Raji (cell line): ENCODE measurements around the gene NPFFR1.

Experiments
- POLR2A ChIP-seq: IDR thresholded peaks from 2 replicates; pipeline ENCODE4 v1.6.1; 2011; ENCODE audit warnings: low read depth, low read length, control low read depth; ENCODE audit not compliant: insufficient read depth

NPFFR1 gene

DNA sequence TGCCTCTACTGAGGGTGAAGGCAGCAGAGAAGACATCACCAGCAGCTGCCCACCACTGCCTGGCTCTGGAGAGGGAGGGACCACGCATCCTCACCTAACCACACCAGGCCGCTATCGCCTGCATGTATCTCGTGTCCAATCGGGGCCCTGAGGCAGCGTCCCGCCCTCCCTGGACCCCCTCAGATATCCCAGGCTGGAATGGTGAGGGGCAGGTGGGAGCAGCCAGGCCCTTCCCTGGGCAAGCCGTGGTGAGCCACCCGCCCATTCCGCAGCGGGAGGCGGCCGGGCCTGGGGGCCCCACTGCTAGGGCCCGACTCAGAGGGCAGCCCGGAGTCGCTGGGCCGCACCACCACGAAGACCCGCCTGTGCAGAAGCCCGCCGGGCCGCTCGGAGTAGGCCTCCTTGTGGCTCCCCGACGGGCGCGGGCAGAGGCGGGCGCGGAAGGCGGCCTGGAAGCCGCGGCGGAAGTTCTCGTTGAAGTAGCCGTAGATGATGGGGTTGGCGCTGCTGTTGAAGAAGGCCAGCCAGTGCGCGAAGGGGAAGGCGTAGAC, 29.0 kb downstream of the NPFFR1 start:
- TF ChIP-seq POLR2A = no peak

DNA sequence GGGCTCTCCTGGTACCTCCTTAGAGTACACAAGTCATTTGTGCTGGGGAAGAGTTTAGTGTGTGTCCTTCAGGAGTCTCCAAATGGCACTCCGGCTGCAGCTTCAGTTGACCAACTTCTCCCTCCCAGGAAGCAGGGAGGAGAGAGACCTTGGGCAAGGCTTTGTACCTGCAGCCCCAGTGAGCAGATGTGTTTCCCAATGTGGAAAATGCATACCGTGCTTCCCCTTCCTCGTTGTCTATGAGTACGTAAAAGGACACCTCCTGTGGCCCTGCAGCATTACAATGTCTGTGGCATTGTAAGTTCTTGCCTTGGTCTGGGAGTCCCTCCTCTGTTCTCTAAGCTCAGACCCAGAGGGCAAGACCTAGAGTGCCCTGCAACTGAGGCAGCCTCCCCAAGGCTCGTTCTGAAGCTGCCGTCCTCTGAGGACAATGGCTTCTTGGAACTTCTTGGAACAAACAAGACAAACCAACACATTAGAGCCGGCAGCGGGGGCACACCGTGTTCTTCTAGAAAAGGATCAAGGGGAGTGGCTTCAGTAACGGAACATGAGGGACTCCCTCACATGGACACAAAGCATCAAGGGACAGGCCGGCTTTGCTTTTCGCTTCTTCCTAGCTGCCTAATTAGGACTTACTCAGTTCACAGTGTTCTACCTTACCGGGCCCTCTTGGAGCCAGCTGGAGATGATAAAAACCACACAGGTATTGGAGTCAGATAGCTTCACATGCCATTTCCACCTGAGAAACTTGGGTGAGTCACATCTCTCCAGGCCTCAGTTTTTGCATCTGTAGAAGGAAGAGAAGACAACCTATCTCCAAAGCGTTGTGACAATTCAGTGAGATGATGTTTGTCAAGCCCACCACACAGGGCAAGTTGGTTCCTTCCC, 29.7 kb downstream of the NPFFR1 start:
- TF ChIP-seq POLR2A = no peak

DNA sequence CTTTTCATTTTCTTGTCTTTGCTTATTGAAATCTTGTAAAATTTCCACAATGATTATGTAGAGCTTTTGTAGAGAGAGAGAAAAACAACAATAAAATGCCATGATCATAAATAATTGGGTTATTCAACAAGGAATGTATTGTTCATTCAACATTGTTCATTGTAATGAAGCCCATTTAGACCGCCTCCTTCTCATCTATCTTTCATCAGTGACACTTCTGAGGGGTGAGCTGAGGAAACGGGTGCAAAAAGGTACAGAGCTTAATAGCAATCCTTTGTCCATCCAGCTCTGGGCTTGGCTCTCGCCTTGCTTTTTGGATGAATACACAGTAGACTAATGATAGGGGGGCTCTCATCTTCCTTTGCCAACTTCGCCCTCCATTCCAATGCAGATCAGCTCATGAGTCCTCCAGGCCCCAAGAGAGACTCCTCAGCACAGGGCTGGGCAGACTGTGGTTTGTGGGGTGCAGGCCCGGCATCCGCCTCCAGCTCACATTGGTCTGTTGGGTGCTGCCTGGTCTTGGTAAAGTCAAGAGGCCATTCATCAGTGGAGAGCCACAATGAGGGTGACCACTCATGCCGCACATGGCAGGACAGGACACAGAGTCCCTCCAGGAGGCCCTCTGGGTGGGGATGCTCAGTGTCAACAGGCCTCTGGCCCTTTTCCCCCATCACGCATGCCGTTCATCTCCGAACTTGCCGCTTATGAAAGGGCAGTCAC, 32.7 kb downstream of the NPFFR1 start:
- no peak for TF ChIP-seq POLR2A

DNA sequence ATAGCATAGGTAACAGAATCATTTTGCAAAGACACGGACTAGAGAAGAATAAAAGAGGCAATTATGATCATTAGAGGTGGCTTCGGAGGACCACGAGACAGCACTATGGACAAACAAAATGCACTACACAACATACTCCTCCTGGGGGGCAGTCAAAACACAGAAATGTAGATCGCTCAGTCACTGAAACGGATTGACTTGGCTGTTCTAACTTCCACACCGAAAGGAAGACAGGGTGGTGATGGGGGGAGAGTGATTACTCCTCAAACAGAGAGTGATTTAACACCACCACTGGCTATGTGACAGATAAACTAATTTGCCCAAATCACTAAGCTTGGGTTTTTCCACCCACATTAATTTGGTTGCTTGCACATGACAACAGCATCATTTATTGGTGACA, 36.4 kb downstream of the NPFFR1 start:
- TF ChIP-seq POLR2A = no peak

DNA sequence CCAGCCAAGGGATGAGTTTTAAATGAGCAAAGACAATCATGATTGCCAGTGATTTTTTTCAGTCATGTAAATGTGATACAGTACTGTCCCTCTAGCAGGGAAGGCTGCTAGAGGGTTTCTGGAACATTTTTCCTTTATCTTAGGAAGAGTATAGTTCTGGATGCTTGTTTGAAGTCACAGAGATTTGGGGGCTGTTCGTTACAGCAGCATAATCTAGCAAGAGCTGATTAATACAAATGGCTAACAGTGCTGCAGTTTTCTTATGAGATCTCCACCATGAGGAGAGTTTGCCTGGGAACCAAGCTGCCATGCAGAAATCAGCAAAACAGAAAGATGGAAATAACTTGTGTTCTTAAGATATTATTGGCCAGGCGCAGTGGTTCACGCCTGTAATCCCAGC, 42.7 kb downstream of the NPFFR1 start:
- no peak for TF ChIP-seq POLR2A

DNA sequence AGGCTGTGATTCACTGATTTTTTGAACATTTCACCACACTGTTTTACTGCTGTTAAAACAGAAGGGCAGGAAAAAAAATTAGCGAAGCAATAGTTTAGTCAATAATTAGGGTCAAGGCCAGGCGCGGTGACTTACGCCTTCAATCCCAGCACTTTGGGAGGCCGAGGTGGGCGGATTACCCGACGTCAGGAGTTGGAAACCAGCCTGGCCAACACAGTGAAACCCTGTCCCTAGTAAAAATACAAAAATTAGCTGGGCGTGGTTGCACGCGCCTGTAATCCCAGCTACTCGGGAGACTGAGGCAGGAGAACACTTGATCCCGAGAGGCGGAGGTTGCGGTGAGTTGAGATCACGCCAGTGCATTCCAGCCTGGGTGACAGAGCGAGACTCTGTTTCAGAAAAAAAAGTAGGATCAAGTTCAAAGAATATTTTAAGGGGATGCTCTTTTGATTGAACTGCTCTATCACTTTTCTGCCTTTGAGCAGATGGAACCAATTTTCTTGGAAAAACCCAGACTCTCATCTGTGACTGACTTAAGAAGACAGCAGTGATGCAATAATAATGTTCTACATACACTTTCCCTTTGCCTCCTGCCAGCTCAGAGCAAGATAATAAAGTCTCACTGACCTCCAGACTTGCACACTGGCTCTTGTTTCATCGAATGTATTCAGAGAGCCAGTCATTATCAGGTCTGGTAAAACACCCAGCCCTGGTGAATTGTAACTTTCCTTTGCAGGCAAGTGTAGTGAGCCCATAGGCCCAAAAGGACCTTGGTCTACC, 48.9 kb downstream of the NPFFR1 start:
- TF ChIP-seq POLR2A = no peak

DNA sequence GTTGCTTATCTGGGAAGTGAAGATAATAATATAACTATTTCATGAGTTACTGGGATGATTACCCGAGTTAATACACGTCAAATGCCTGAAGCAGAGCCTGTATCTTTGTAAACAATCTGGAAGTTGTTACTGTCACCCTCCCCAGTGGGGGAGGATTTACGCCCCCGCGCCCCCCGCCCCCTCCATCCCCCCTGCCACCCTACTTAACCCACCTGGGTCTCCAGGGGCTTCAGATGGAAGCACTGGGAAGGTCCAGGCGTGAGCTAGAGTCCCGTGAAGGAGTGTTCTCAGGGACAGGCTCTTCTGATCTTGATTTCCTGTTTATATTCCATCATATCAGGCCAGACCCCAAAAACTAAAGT, 49.9 kb downstream of the NPFFR1 start:
- TF ChIP-seq POLR2A = no peak

DNA sequence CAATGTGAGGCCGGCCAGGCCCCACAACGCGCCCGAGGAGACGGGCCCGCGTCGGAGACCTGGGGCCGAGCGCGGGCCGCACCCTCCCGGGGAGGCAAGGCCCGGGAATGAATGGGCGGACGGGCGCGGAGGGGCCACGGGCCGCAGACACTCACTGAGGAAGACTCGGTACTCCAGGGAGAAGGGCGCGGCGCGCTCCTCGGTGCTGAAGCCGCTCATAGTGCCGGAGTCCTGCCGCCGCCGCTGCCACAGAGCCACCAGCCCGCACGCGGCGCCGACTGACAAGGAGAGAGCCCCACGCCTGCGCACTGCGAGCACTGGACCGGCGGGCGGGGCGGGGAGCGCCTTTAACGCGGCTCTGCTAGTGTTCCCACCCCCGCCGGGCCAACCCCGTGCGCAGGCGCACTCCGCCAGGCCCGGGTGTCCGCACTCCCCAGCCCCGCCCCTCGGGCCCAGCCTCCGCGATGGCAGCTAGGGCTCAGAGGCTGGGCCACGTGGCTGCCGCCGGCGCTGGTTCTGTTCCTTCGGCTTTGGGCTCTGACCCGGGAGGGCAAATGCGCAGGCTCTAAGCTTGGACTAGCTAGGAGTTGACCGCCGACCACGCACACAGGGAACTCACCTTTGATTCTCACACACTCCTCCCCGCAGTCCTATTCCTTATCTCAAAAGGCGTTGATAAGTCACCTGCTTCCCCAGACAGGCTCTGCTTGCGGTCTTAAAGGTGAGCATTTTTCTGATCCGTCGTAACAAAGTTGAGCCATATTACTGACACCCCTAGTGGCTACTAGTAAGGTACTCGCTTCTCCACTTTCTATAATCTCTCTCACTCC, 50.5 kb downstream of the NPFFR1 start, which contains the start of gene PPA1:
TSS of gene PPA1 (minus strand) at position 321 of the 830 bp plus-strand sequence. CDS start at position 219, 102 bp downstream.
- TF ChIP-seq POLR2A = peak; percentile 98

DNA sequence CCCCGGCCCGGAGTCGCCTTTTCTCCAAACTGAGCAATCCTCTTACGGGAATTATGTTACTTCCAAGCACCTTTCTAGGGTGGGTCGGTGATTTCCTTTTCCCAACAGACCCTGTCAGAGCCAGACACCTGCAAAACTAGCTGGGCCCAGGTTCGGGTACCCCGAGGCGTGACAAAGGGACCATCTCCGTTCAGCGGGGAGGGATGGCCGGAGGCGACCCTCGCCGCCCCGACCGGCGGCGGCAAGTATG, 51.0 kb downstream of the NPFFR1 start:
- no peak for TF ChIP-seq POLR2A

DNA sequence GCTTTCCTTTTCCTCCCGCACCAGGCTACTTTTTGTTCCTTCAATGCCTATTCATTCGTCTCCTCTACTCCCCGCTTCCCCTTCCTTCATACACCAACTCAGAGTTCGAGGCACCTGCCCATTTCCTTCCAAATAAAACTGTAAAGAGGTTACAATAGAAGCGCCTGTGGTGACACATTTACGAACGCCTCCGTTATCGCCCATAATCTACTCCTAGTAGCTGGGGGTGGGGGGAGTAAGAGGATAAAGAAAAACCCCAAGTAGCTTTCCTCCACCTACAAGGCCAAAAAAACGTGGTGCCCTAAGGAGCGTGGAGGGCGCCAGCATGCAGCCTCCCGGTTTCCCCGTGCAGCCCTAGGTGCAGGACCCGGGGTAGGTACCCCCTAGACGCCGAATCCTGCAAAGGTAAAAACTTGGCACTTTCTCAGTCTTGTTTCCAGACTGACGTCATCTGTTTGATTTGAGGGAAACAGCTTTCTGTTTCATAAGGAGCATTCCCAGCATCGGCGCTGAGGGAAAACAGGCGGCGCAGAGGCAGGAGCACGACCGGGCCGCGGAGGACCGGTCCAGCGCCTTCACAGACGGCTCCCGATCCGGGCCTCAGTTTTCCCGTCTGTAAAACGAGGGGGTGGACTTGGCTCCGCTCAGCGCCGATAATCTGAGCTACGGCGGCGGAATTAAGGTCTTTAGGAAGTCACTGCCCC, 51.5 kb downstream of the NPFFR1 start:
- no peak for TF ChIP-seq POLR2A

DNA sequence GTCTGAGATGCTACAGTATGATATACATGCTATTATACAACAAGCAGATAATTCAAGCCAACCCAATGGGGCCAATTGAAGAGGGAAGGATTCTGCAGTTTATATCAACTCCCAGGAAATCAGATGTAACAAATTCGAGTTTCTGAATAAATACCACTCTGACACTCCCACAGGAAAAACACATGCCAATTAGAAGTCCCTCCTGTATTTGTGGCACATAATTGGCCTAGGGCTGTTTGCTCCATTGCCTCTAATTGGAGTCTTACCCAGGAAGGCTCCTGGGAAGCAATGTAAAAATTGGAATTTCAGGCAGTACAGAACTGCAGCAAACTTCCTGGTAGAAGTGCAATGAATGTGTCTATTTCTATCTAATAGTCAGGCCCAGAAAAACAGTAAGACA, 55.3 kb downstream of the NPFFR1 start:
- no peak for TF ChIP-seq POLR2A

DNA sequence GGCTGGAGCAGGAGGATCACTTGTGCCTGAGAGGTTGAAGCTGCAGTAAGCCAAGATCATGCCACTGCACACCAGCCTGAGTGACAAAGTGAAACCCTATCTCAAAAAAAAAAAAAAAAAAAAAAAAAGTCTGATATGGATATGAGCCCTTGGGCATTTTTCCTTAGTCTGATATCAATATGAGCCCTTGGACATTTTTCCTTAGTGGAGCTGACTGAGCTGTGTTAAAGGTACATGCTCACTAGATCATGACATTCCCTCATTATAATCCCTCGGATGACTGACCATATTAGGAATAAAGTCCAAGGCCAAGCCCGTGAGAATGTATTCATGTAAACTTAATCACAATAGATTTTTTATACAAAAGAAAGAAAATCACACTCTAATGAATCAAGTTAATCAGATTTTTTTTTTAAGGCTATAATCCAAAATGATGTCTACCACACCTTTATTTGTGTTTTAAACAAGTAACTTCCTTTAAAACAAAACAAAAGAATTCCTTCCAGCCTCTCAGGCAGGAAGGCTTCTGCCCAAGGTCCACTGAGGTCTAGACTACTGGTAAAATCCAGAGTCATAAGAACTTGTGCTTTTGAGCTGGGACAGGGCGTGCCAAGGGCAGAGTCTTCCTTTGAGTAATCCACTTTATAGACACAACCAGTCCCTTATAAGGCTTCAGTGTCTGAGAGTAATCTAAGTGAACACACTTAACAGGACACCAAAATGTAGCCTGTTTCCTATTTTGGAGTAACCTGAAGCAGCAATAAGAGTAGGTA, 56.1 kb downstream of the NPFFR1 start:
- no peak for TF ChIP-seq POLR2A

DNA sequence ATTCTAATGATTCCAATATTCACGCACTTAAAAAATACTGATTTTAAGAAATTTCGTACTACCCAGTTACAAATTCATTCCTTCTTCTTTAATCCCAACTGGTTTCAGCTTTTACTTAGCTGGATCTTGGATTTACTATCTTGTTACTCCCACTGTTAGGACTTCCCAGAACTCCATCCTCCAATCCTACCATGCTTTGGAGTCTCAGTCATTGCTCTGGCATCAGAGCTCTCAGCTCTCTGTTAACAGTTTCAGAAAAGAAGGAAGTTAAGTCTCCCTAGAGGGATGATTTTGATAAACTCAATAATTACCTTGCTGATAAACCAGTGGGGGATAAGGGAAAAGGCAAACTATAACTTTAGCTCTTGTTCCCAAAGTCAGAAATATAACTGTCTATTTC, 60.1 kb downstream of the NPFFR1 start:
- no peak for TF ChIP-seq POLR2A
